H1 (cell line): ENCODE results near the gene TRHDE.

Experiments
- BRCA1 ChIP-seq: IDR thresholded peaks from 2 replicates; pipeline ENCODE4 v1.6.1; 2012; ENCODE audit warnings: low read depth, low read length, improper control_type of control experiment
- CHD1 ChIP-seq: IDR thresholded peaks from 2 replicates; pipeline ENCODE4 v1.6.1; 2012; ENCODE audit warnings: low read depth, low read length, improper control_type of control experiment
- CREB1 ChIP-seq: IDR thresholded peaks from 2 replicates; pipeline ENCODE4 v1.6.1; 2012; ENCODE audit warnings: inconsistent platforms
- EP300 ChIP-seq, 2 experiments: IDR thresholded peaks; 1 replicate in 1 of 2; 2 replicates in 1 of 2; pipeline ENCODE4 v1.6.1; 2011 to 2012; ENCODE audit warnings: low read depth in 2 of 2, low read length in 2 of 2, mild to moderate bottlenecking in 2 of 2, borderline replicate concordance in 1 of 2, inconsistent platforms in 1 of 2, moderate library complexity in 1 of 2
- EZH2 ChIP-seq: fragments of 200-600 bp; sonication (generic); IDR thresholded peaks from 2 replicates; pipeline ENCODE4 v1.7.1; 2012; ENCODE audit warnings: low read depth, mild to moderate bottlenecking, moderate library complexity, low read length, inconsistent platforms; ENCODE audit not compliant: severe bottlenecking
- POLR2A ChIP-seq, 2 experiments: IDR thresholded peaks; 1 replicate in 1 of 2; 2 replicates in 1 of 2; pipeline ENCODE4 v1.6.1; 2011; ENCODE audit warnings: low read depth in 2 of 2, low read length in 2 of 2, mild to moderate bottlenecking in 2 of 2; ENCODE audit errors: control extremely low read depth in 1 of 2
- POLR2AphosphoS5 ChIP-seq: IDR thresholded peaks from 2 replicates; pipeline ENCODE4 v1.6.1; 2011; ENCODE audit warnings: low read depth, low read length
- RFX5 ChIP-seq: IDR thresholded peaks from 2 replicates; pipeline ENCODE4 v1.6.1; 2011; ENCODE audit warnings: low read depth, low read length, improper control_type of control experiment, borderline replicate concordance
- SAP30 ChIP-seq: fragments of 300-600 bp; sonication (generic); IDR thresholded peaks from 2 replicates; pipeline ENCODE4 v1.7.1; 2012; ENCODE audit warnings: low read length, moderate library complexity, mild to moderate bottlenecking, inconsistent platforms; ENCODE audit not compliant: insufficient read depth, insufficient replicate concordance
- SIN3A ChIP-seq, 2 experiments: IDR thresholded peaks in 1 of 2; conservative IDR thresholded peaks in 1 of 2; 2 replicates each; pipeline ENCODE4 v1.6.1; 2011 to 2012; ENCODE audit warnings: low read length in 2 of 2, improper control_type of control experiment in 1 of 2, low read depth in 1 of 2, mild to moderate bottlenecking in 1 of 2
- SP2 ChIP-seq: IDR thresholded peaks from 2 replicates; pipeline ENCODE4 v1.6.1; 2012; ENCODE audit warnings: mild to moderate bottlenecking, low read length, inconsistent platforms
- SUZ12 ChIP-seq: fragments of 200-600 bp; sonication (generic); IDR thresholded peaks from 2 replicates; pipeline ENCODE4 v1.6.1; 2012; ENCODE audit warnings: mild to moderate bottlenecking, inconsistent platforms, low read length, moderate library complexity, mixed read lengths
- TAF1 ChIP-seq: IDR thresholded peaks from 2 replicates; pipeline ENCODE4 v1.6.1; 2011; ENCODE audit warnings: mild to moderate bottlenecking, low read depth, low read length
- TF ChIP-seq, protein P1 (sequence below), 3 experiments: IDR thresholded peaks; 1 replicate in 2 of 3; 2 replicates in 1 of 3; pipeline versions ENCODE4 v1.5.1 to v1.6.1; 2011; ENCODE audit warnings: low read length in 3 of 3, mild to moderate bottlenecking in 3 of 3, inconsistent platforms in 2 of 3, low read depth in 1 of 3, moderate library complexity in 1 of 3; ENCODE audit not compliant: insufficient read depth in 1 of 3; ENCODE audit errors: control extremely low read depth in 1 of 3

DNA sequence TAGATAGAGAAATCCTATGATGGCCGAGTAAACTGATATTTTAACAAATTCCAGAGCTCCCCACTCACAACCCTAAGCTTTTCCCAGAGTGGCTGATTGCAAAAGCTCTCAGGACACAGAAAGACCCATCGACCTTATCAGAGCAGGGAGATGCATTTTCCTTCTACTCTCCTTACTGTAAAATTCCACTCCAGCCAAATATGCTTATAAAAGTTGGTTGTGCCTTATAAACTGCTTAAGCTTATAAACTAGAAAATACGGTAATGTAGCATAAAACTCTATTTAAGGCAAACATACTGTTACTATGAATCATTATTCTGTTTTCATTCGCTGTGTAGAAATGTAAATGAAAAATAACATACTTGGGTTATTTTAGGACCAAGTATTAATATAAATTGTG lies 41.6 kb upstream of the TRHDE start:
- TF ChIP-seq TAF1, result no peak
- TF ChIP-seq, protein P1, sequence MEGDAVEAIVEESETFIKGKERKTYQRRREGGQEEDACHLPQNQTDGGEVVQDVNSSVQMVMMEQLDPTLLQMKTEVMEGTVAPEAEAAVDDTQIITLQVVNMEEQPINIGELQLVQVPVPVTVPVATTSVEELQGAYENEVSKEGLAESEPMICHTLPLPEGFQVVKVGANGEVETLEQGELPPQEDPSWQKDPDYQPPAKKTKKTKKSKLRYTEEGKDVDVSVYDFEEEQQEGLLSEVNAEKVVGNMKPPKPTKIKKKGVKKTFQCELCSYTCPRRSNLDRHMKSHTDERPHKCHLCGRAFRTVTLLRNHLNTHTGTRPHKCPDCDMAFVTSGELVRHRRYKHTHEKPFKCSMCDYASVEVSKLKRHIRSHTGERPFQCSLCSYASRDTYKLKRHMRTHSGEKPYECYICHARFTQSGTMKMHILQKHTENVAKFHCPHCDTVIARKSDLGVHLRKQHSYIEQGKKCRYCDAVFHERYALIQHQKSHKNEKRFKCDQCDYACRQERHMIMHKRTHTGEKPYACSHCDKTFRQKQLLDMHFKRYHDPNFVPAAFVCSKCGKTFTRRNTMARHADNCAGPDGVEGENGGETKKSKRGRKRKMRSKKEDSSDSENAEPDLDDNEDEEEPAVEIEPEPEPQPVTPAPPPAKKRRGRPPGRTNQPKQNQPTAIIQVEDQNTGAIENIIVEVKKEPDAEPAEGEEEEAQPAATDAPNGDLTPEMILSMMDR (IDR thresholded peaks at IDR 0.05; ENCODE audit: control extremely low read depth in 1 of 3, insufficient read depth in 1 of 3, low read depth in 1 of 3, low read length in 3 of 3), result no peak
- TF ChIP-seq EZH2, result no peak
- TF ChIP-seq POLR2A (IDR thresholded peaks at IDR 0.05; ENCODE audit: control extremely low read depth in 1 of 2, low read depth in 2 of 2, low read length in 2 of 2), result no peak
- TF ChIP-seq RFX5, result no peak
- no peak for TF ChIP-seq POLR2AphosphoS5
- no peak for TF ChIP-seq SIN3A (conservative IDR thresholded peaks at IDR 0.05 in 1 of 2, IDR thresholded peaks at IDR 0.05 in 1 of 2; ENCODE audit: low read depth in 1 of 2, low read length in 2 of 2)
- TF ChIP-seq CREB1, result no peak
- TF ChIP-seq EP300 (IDR thresholded peaks at IDR 0.05; ENCODE audit: borderline replicate concordance in 1 of 2, low read depth in 2 of 2, low read length in 2 of 2), result no peak
- TF ChIP-seq CHD1, result no peak
- no peak for TF ChIP-seq SAP30
- TF ChIP-seq SP2, result no peak
- no peak for TF ChIP-seq BRCA1
- TF ChIP-seq SUZ12, result no peak
